ENCODE measurements around the gene TEKT3.

The TEKT3 gene

DNA sequence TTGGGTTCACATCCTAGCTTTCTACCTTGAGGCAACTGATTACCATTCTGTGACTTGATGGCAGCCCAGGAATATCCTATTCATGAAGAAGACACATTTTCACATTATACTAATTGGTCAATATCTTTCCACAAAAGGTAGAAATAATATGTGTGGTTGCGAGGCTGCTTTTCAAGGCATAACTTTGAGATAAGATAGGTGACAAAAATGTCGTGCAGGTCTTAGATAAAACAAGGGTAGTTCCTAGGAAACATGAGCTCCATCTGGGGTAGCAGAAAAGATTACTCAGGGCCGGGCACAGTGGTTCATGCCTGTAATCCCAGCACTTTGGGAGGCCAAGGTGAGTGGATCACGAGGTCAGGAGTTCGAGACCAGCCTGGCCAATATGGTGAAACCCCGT is 22.3 kb upstream of the TEKT3 start:
- Histone ChIP-seq H3K4me3 (ENCODE audit: low read length) (no peak overlapping the region), H3K9ac (ENCODE audit: low read length) (no peak overlapping the region), H3K4me1 (ENCODE audit: low read length) (no peaks in the 10 kb centered on the region), H3K27ac (ENCODE audit: low read length) (no peak overlapping the region), H3K27me3 (ENCODE audit: low read depth, low read length) (no peaks in the 10 kb centered on the region), H3K36me3 (replicated peaks; ENCODE audit: low read depth, low read length) (no peaks in the 10 kb centered on the region), H2AFZ (ENCODE audit: low read depth, low read length) (no peak overlapping the region), H3K4me2 (ENCODE audit: low read length) (no peak overlapping the region), H3K9me3 (ENCODE audit: insufficient read depth, low read length) (no peaks in the 10 kb centered on the region), H4K20me1 (ENCODE audit: insufficient read depth, low read length) (no peaks in the 10 kb centered on the region), H3K79me2 (ENCODE audit: low read length) (no peaks in the 10 kb centered on the region)
- TF ChIP-seq, protein P1, sequence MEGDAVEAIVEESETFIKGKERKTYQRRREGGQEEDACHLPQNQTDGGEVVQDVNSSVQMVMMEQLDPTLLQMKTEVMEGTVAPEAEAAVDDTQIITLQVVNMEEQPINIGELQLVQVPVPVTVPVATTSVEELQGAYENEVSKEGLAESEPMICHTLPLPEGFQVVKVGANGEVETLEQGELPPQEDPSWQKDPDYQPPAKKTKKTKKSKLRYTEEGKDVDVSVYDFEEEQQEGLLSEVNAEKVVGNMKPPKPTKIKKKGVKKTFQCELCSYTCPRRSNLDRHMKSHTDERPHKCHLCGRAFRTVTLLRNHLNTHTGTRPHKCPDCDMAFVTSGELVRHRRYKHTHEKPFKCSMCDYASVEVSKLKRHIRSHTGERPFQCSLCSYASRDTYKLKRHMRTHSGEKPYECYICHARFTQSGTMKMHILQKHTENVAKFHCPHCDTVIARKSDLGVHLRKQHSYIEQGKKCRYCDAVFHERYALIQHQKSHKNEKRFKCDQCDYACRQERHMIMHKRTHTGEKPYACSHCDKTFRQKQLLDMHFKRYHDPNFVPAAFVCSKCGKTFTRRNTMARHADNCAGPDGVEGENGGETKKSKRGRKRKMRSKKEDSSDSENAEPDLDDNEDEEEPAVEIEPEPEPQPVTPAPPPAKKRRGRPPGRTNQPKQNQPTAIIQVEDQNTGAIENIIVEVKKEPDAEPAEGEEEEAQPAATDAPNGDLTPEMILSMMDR (IDR thresholded peaks at IDR 0.05; ENCODE audit: low read depth, low read length) = no peak
- no peak for TF ChIP-seq EZH2phosphoT487 (IDR thresholded peaks at IDR 0.05; ENCODE audit: low read depth)

DNA sequence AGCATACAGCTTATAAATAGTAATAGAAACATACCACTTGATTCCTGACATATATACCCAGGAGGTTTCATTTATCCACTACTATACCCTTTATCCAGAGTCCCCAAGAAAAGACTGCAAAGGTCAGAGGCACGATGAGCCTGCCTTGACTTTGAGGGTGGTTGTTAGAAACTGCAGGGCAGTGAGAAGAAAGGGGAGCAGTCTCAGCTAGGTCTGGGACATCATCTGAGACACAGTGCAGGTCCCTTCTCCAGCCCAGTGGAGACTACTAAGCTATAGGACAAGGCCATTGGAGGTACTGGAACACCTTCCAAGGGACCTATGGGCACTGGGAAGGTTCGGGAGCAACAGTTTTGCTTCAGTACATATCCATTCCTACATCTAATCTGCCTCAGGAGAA is 20.2 kb upstream of the TEKT3 start:
- H3K27me3 ChIP-seq (ENCODE audit: low read depth, low read length) = no peaks in the 10 kb centered on the region
- no peak overlapping the region for H3K4me3 ChIP-seq (ENCODE audit: low read length)
- no peaks in the 10 kb centered on the region for H3K9me3 ChIP-seq (ENCODE audit: insufficient read depth, low read length)
- H3K79me2 ChIP-seq (ENCODE audit: low read length) = no peaks in the 10 kb centered on the region
- no peak overlapping the region for H3K9ac ChIP-seq (ENCODE audit: low read length)
- no peaks in the 10 kb centered on the region for H4K20me1 ChIP-seq (ENCODE audit: insufficient read depth, low read length)
- H3K27ac ChIP-seq (ENCODE audit: low read length) = no peak overlapping the region
- no peak overlapping the region for H3K4me2 ChIP-seq (ENCODE audit: low read length)
- TF ChIP-seq, protein P1 (IDR thresholded peaks at IDR 0.05; ENCODE audit: low read depth, low read length) = no peak
- TF ChIP-seq EZH2phosphoT487 (IDR thresholded peaks at IDR 0.05; ENCODE audit: low read depth) = no peak
- H3K4me1 ChIP-seq (ENCODE audit: low read length) = no peaks in the 10 kb centered on the region
- no peak overlapping the region for H2AFZ ChIP-seq (ENCODE audit: low read depth, low read length)
- no peaks in the 10 kb centered on the region for H3K36me3 ChIP-seq (replicated peaks; ENCODE audit: low read depth, low read length)

DNA sequence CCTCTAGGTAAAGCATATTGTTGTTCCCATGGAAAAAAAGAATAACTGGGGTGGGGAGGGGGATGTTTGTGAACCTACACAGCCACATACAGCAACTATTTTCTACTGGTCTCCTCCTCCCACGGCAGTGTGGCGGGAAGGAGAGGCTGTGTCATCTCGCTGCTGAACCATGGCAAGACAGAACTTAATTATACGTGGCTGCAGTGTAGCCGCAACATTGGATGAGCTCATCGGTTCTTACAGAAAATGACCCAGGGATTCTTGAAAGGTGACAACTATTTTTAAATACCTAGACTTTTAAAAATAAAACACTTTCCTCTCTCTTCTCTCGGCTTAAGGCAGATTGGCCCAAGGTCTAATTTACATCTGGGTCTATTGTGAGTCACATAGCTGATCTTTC is 19.8 kb upstream of the TEKT3 start:
- H3K27me3 ChIP-seq (ENCODE audit: low read depth, low read length) = no peaks in the 10 kb centered on the region
- no peak overlapping the region for H3K4me3 ChIP-seq (ENCODE audit: low read length)
- no peaks in the 10 kb centered on the region for H3K9me3 ChIP-seq (ENCODE audit: insufficient read depth, low read length)
- no peak overlapping the region for H3K27ac ChIP-seq (ENCODE audit: low read length)
- H3K4me1 ChIP-seq (ENCODE audit: low read length) = no peaks in the 10 kb centered on the region
- H3K36me3 ChIP-seq (replicated peaks; ENCODE audit: low read depth, low read length) = no peaks in the 10 kb centered on the region
- H3K4me2 ChIP-seq (ENCODE audit: low read length) = no peak overlapping the region
- no peak overlapping the region for H2AFZ ChIP-seq (ENCODE audit: low read depth, low read length)
- H3K79me2 ChIP-seq (ENCODE audit: low read length) = no peaks in the 10 kb centered on the region
- no peak overlapping the region for H3K9ac ChIP-seq (ENCODE audit: low read length)
- no peaks in the 10 kb centered on the region for H4K20me1 ChIP-seq (ENCODE audit: insufficient read depth, low read length)
- TF ChIP-seq, protein P1 (IDR thresholded peaks at IDR 0.05; ENCODE audit: low read depth, low read length) = no peak
- TF ChIP-seq EZH2phosphoT487 (IDR thresholded peaks at IDR 0.05; ENCODE audit: low read depth) = no peak

- Histone ChIP-seq H3K79me2 (ENCODE audit: low read length) (no peaks in the 10 kb centered on the region), H3K9me3 (ENCODE audit: insufficient read depth, low read length) (no peaks in the 10 kb centered on the region), H3K4me1 (ENCODE audit: low read length) (no peaks in the 10 kb centered on the region), H2AFZ (ENCODE audit: low read depth, low read length) (no peak overlapping the region), H3K27ac (ENCODE audit: low read length) (no peak overlapping the region), H3K9ac (ENCODE audit: low read length) (no peak overlapping the region), H3K4me2 (ENCODE audit: low read length) (no peak overlapping the region), H3K36me3 (replicated peaks; ENCODE audit: low read depth, low read length) (no peaks in the 10 kb centered on the region), H4K20me1 (ENCODE audit: insufficient read depth, low read length) (no peaks in the 10 kb centered on the region), H3K27me3 (ENCODE audit: low read depth, low read length) (no peaks in the 10 kb centered on the region), H3K4me3 (ENCODE audit: low read length) (no peak overlapping the region)
- TF ChIP-seq, protein P1 (IDR thresholded peaks at IDR 0.05; ENCODE audit: low read depth, low read length) = no peak
- TF ChIP-seq EZH2phosphoT487 (IDR thresholded peaks at IDR 0.05; ENCODE audit: low read depth) = no peak
These were observed 12.9 kb upstream of the TEKT3 start for GRCh38 chr17:15354256-15354655.
